Fibroblast of mammary gland (primary cell): Measurements from ENCODE around the gene SAE1.

Experiments used
- DNase-seq: peaks from one replicate; pipeline ENCODE4 v3.0.0-alpha.2; 2010; ENCODE audit warnings: low read depth
- H3K4me3 ChIP-seq: 2 replicates; pipeline ENCODE4 v1.5.1; 2011; ENCODE audit warnings: low read depth, mild to moderate bottlenecking, low read length, moderate library complexity; ENCODE audit not compliant: control insufficient read depth
- TF ChIP-seq, protein P1 (sequence below): conservative IDR thresholded peaks from 2 replicates; pipeline ENCODE4 v1.5.1; 2011; ENCODE audit warnings: low read depth, low read length, inconsistent platforms; ENCODE audit not compliant: control insufficient read depth, insufficient read depth

Gene SAE1

DNA sequence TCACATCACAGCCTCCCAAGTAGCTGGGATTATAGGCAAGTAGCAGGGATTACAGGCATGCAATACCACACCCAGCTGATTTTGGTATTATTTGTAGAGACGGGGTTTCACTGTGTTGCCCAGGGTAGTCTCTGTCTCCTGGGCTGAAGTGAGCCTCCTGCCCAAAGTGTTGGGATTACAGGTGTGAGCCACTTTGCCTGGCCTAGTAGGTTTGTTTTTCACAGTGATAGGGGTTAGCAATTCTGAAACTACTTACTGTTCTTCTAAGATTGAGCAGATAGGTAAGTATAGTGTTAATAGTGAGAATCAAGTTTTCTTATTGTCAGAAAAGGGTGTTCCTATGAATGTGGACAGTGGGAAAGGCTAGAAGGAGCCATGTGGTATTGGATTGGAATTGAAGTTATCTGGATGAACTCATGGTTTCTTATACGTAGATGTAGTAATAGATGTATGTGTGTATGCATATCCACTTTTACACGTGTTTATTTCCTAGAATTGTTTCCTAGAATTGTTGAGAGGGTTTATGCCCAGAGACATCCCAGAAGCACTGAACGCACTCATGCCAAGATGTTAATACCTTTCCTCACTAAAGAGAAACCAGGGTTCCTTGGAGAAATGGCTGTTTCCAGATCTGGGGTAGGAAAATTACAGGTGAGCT is 49.1 kb downstream of the SAE1 start:
- no peak for DNase-seq

DNA sequence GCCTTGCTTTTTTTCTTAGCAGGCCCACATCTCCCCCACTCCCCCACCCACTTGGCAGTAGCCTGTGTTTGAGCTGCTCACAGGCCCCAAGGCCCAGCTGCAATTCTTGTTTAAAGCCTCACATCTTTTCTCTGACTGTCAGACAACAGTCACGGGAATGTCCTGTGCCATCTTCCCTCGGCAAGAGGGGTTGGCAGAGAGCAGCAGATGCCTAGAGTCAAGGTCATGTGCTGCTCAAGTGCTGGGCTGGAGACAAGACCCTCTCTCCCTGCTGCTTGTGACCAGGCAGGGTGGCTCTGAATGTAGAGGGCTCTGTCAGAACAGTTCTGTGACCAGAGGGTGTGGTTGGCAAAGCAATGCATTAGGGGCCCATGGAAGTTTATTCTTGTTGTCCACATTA is 53.0 kb downstream of the SAE1 start:
- no peak for DNase-seq
- TF ChIP-seq, protein P1, sequence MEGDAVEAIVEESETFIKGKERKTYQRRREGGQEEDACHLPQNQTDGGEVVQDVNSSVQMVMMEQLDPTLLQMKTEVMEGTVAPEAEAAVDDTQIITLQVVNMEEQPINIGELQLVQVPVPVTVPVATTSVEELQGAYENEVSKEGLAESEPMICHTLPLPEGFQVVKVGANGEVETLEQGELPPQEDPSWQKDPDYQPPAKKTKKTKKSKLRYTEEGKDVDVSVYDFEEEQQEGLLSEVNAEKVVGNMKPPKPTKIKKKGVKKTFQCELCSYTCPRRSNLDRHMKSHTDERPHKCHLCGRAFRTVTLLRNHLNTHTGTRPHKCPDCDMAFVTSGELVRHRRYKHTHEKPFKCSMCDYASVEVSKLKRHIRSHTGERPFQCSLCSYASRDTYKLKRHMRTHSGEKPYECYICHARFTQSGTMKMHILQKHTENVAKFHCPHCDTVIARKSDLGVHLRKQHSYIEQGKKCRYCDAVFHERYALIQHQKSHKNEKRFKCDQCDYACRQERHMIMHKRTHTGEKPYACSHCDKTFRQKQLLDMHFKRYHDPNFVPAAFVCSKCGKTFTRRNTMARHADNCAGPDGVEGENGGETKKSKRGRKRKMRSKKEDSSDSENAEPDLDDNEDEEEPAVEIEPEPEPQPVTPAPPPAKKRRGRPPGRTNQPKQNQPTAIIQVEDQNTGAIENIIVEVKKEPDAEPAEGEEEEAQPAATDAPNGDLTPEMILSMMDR, result no peak
- H3K4me3 ChIP-seq, result no peak overlapping the region

More for the DNA sequence above, 49.1 kb downstream of the SAE1 start:
- no peak overlapping the region for H3K4me3 ChIP-seq
- TF ChIP-seq, protein P1, result no peak

DNA sequence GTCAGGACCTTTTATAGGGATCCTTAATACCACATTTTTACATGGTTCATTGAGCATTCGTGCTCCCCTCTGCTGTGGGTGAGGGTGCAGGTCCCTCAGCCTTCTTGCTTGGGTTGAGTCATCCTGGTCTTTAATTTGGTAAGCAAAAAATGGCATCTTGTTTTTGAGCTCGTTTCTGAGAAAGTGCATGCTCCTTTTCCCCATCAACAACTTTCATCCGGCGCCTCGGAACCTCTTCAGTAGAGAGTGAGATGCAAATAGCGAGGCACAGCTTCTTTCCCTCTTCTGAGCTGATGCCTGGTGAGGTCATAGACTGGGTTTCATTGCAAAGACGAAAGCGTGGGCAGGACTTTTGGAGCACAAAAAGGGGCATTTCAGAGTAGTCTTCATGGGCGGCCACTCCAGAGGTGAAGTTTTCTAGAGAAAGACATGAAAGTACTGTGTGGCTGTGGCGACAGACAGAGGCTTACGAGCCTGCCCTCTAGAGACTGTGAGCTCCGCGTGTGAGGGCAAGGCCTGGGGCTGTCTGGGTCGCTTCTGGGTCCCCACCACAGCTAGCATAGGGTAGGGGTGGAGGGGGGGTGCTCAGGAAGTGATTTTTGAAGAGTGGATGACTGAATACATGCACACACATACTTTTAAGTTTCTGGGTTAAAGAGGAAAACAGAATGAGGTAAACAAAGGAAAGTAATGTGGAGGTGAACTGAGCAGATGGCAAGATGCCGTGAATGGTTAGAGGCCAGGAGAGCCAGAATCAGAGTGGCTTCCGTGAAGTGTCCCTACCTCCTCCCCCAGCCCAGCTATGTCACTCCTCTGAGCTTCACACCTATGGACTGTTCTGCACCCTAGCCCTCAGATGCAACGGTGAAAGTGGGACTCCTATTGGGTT is 56.1 kb downstream of the SAE1 start:
- TF ChIP-seq, protein P1, result no peak
- no peak for DNase-seq
- no peak overlapping the region for H3K4me3 ChIP-seq

DNA sequence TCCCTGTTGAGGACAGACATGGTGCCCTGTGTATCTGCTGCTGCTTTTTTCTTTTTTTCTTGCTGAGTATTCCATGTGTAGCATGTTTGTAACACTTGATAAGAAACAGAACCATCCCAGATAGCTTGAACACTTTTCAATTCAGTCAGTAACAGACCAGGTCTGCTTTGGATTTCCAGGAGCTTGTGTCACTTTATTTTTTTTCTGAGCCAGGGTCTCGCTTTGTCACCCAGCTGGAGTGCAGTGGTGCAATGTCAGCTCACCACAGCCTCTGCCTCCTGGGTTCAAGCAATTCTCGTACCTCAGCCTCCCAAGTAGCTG is 56.7 kb downstream of the SAE1 start:
- TF ChIP-seq, protein P1, result no peak
- no peak overlapping the region for H3K4me3 ChIP-seq
- no peak for DNase-seq

DNA sequence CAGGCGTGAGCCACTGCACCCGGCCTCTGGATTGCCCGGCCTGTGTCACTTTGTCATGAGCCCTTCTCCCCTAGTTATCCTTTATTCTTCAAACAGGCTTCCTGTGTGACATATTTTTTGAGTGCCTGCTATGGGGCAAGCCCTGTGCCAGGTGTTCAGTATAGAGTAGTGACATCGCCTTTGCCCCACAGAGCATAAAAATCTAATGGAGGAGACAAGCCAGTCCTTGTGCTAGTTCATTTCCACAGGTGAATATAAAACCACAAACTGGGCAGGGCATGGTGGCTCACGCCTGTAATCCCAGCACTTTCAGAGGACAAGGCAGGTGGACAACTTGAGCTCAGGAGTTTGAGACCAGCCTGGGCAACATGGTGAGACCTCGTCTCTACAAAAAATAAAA is 57.2 kb downstream of the SAE1 start:
- DNase-seq, result no peak
- TF ChIP-seq, protein P1, result no peak
- no peak overlapping the region for H3K4me3 ChIP-seq

DNA sequence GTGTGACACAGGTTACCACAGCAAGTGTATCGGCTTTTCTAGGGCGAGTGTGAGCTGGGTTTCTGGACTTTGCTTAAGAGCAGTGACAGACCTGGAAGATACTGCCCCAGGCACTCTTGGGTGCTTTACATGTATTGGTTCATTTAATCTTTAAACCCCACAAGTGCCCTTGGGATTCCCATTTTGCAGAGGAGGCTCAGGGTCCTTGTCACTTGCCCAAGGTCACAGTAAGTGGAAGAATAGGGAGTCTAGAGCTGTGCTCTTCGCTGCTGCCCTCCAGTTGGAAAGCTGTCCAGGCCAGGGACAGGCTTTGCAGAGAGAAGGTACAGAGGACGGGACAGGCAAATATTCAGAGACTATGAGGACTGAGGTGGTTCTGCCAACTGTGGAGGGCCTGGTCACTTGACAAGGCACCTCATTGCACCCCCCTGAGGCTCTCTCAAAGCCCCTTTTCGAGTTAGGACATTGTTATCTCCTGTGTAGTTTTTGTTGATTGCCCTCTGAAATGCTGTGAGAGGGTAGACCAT is 57.9 kb downstream of the SAE1 start:
- TF ChIP-seq, protein P1, result no peak
- no peak for DNase-seq
- no peak overlapping the region for H3K4me3 ChIP-seq
